ENCODE measurements around the gene RIMKLB. TPM values are rescaled to one million over a fixed set of nuclear protein-coding genes. Genes with fewer than 3 reads are reported as not detected.
A peak's percentile ranks its signal among the peaks of the same experiment; 100 is the strongest.

RIMKLB gene
- total and polyA plus RNA-seq, 2 experiments from 2014 or later = 19.4 to 23.2 TPM

DNA sequence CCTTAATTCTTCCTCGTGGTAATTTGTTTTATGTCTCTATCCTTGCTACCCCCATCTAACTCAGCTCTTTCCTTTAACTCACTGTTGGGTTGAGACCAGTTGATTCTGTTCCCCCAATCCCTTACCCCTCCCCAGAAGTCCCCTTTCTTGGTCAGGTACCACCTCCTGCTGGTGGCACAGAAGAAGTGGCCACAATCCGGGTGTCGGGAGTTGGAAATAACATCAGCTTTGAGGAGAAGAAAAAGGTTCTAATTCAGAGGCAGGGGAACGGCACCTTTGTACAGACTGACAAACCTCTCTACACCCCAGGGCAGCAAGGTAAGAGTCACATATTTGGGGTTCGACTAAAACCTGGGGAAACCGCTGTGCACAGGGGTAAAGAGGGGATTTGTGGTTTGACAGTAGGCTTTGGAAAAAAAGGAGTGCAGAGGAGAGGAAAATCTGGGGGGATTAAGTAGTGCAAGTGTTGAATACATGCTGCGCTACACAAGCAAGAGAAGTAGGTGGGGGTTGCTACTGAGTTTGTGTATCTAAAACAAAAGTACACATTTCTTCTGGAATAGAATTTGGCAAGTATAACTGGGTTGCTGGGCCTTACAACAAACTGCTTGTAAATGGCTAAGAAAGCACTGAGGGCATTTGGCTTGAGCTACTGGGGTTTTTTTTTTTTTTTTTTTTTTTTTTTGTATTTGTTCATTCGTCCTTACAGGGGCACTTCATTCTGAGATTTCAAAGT lies 125.9 kb downstream of the RIMKLB start:
- Histone ChIP-seq H4K20me1 (ENCODE audit: insufficient read depth) (no peaks in the 10 kb centered on the region), H3K9me3 (ENCODE audit: low read depth) (peaks cover 5% of the 10 kb centered on the region), H3K79me2 (ENCODE audit: insufficient read depth) (no peaks in the 10 kb centered on the region), H3K9ac (no peak overlapping the region), H3K4me1 (ENCODE audit: insufficient read depth) (no peaks in the 10 kb centered on the region), H3K27me3 (replicated peaks; ENCODE audit: insufficient read depth) (no peaks in the 10 kb centered on the region), H3K27ac (no peak overlapping the region), H3K4me3 (no peak overlapping the region), H3K9me2 (ENCODE audit: insufficient read depth) (no peaks in the 10 kb centered on the region), H3F3A (ENCODE audit: insufficient read depth) (no peaks in the 10 kb centered on the region), H3K36me3 (ENCODE audit: low read depth) (no peaks in the 10 kb centered on the region), H2AFZ (no peak overlapping the region), H3K4me2 (ENCODE audit: unreplicated experiment) (no peak overlapping the region)
- no peak for TF ChIP-seq EZH2 (IDR thresholded peaks at IDR 0.05; ENCODE audit: insufficient read depth, poor library complexity, severe bottlenecking)
- WGBS, 2 experiments (ENCODE audit: low coverage in 1 of 2, low lambda C conversion rate in 2 of 2, missing lambda C conversion rate in 2 of 2) = 16 to 22% methylated on average over 8 of the region's 8 CpGs
- in situ Hi-C loops (cut with MboI) = no loop called here
- peak; percentile 41 for DNase-seq

DNA sequence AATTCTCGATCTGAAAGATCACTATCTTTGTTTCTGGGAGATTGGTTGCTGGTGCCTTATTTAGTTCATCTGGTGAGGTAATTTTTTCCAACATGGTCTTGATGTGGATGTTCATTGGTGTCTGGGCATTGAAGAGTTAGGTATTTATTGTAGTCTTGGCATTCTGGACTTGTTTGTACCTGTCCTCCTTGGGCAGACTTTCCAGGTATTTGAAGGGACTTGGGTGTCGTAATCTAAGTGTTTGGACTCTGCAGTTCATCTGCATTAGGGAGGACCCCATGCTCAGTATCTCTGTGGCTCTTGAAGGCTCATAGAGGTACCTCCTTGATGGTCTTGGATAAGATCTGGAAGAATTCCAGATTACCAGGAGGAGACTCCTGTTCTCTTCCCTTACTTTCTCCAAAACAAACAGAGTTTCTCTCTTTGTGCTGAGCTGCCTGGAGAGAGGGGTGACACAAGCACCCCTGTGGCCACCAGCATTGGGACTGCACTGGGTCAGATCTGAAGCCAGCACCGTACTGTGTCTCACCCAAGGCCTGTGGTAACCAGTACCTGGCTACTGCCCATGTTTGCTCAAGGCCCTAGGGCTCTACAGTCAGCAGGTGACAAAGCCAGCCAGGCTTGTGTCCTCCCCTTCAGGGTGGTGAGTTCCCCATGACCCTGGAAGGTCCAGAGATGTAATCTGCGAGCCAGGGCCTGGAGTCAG lies 129.9 kb downstream of the RIMKLB start:
- Histone ChIP-seq H3K4me3 (no peak overlapping the region), H3K27ac (no peak overlapping the region), H3K4me1 (ENCODE audit: insufficient read depth) (no peaks in the 10 kb centered on the region), H3K9me3 (ENCODE audit: low read depth) (peaks cover 5% of the 10 kb centered on the region), H3K9me2 (ENCODE audit: insufficient read depth) (no peaks in the 10 kb centered on the region), H3K27me3 (replicated peaks; ENCODE audit: insufficient read depth) (no peaks in the 10 kb centered on the region), H3K9ac (no peak overlapping the region), H3K4me2 (ENCODE audit: unreplicated experiment) (no peak overlapping the region), H3F3A (ENCODE audit: insufficient read depth) (no peaks in the 10 kb centered on the region), H3K79me2 (ENCODE audit: insufficient read depth) (no peaks in the 10 kb centered on the region), H2AFZ (no peak overlapping the region), H4K20me1 (ENCODE audit: insufficient read depth) (no peaks in the 10 kb centered on the region), H3K36me3 (ENCODE audit: low read depth) (no peaks in the 10 kb centered on the region)
- no peak for DNase-seq
- in situ Hi-C loops (cut with MboI) = no loop called here
- no peak for TF ChIP-seq EZH2phosphoT487 (IDR thresholded peaks at IDR 0.05; ENCODE audit: insufficient read depth, low read depth)
- 44 to 55% methylated on average over 4 of the region's 4 CpGs for WGBS, 2 experiments (ENCODE audit: low coverage in 1 of 2, low lambda C conversion rate in 2 of 2, missing lambda C conversion rate in 2 of 2)

- H3K4me1 ChIP-seq (ENCODE audit: insufficient read depth) = no peaks in the 10 kb centered on the region
- DNase-seq = peak; percentile 15
- no peaks in the 10 kb centered on the region for H3K36me3 ChIP-seq (ENCODE audit: low read depth)
- no peaks in the 10 kb centered on the region for H3K79me2 ChIP-seq (ENCODE audit: insufficient read depth)
- no peak overlapping the region for H3K4me2 ChIP-seq (ENCODE audit: unreplicated experiment)
- H3K9ac ChIP-seq = no peak overlapping the region
- peaks cover 5% of the 10 kb centered on the region for H3K9me3 ChIP-seq (ENCODE audit: low read depth)
- H3F3A ChIP-seq (ENCODE audit: insufficient read depth) = no peaks in the 10 kb centered on the region
- H3K9me2 ChIP-seq (ENCODE audit: insufficient read depth) = no peaks in the 10 kb centered on the region
- in situ Hi-C loops (cut with MboI) = no loop called here
- no peak overlapping the region for H3K27ac ChIP-seq
- 38 to 46% methylated on average over 9 of the region's 9 CpGs for WGBS, 2 experiments (ENCODE audit: low coverage in 1 of 2, low lambda C conversion rate in 2 of 2, missing lambda C conversion rate in 2 of 2)
- no peak overlapping the region for H2AFZ ChIP-seq
- H3K4me3 ChIP-seq = no peak overlapping the region
- H3K27me3 ChIP-seq (replicated peaks; ENCODE audit: insufficient read depth) = no peaks in the 10 kb centered on the region
- H4K20me1 ChIP-seq (ENCODE audit: insufficient read depth) = no peaks in the 10 kb centered on the region
- no peak for TF ChIP-seq EZH2 (IDR thresholded peaks at IDR 0.05; ENCODE audit: insufficient read depth, poor library complexity, severe bottlenecking)
- no peak for TF ChIP-seq EZH2phosphoT487 (IDR thresholded peaks at IDR 0.05; ENCODE audit: insufficient read depth, low read depth)
These were observed 130.7 kb downstream of the RIMKLB start for GRCh38 chr12:8828257-8829124.

- Histone ChIP-seq H3K79me2 (ENCODE audit: insufficient read depth) (no peaks in the 10 kb centered on the region), H3K27ac (no peak overlapping the region), H3K4me1 (ENCODE audit: insufficient read depth) (no peaks in the 10 kb centered on the region), H3F3A (ENCODE audit: insufficient read depth) (no peaks in the 10 kb centered on the region), H3K27me3 (replicated peaks; ENCODE audit: insufficient read depth) (no peaks in the 10 kb centered on the region), H3K36me3 (ENCODE audit: low read depth) (no peaks in the 10 kb centered on the region), H3K9me3 (ENCODE audit: low read depth) (peaks cover 5% of the 10 kb centered on the region), H4K20me1 (ENCODE audit: insufficient read depth) (no peaks in the 10 kb centered on the region), H3K9ac (no peak overlapping the region), H3K4me2 (ENCODE audit: unreplicated experiment) (no peak overlapping the region), H2AFZ (no peak overlapping the region), H3K9me2 (ENCODE audit: insufficient read depth) (no peaks in the 10 kb centered on the region), H3K4me3 (no peak overlapping the region)
- in situ Hi-C loops (cut with MboI) = no loop called here
- no peak for TF ChIP-seq EZH2phosphoT487 (IDR thresholded peaks at IDR 0.05; ENCODE audit: insufficient read depth, low read depth)
- TF ChIP-seq EZH2 (IDR thresholded peaks at IDR 0.05; ENCODE audit: insufficient read depth, poor library complexity, severe bottlenecking) = no peak
- no peak for DNase-seq
- 73 to 80% methylated on average over 5 of the region's 5 CpGs for WGBS, 2 experiments (ENCODE audit: low coverage in 1 of 2, low lambda C conversion rate in 2 of 2, missing lambda C conversion rate in 2 of 2)
These were observed 131.3 kb downstream of the RIMKLB start for GRCh38 chr12:8829125-8829518.
